Subcutaneous adipose tissue (tissue), 4 donors: Measurements from ENCODE around the gene MAPK10. TPM values are rescaled to one million over a fixed set of nuclear protein-coding genes. Genes with fewer than 3 reads are reported as not detected.

ENCODE experiments used
- CTCF ChIP-seq: fragments of 450-650 bp; IDR thresholded peaks from one replicate; pipeline ENCODE4 v1.5.1; 2016; ENCODE audit warnings: low read depth, mild to moderate bottlenecking, control low read depth, antibody characterized with exemption, moderate library complexity
- total RNA-seq, 4 donors: library from RNA; depleted of rRNA; stranded (reverse); fragments of >200 nt; gene quantifications; one replicate each; pipeline ENCODE4 v1.1.0, GENCODE V29; 2016

Gene MAPK10
- total RNA-seq, 4 donors from 2014 or later: 12.9 to 61.6 (median 34.8) TPM

GRCh38 chr4:86367577-86367976, 7.7 kb upstream of the MAPK10 start:
- TF ChIP-seq CTCF: no peak

- TF ChIP-seq CTCF: no peak
Measured at GRCh38 chr4:86366920-86367319, 7.1 kb upstream of the MAPK10 start.

- TF ChIP-seq CTCF: no peak
Measured at GRCh38 chr4:86362510-86362909, 2.7 kb upstream of the MAPK10 start.

- TF ChIP-seq CTCF: no peak
Measured at GRCh38 chr4:86358257-86358656, 1.6 kb downstream of the MAPK10 start.

GRCh38 chr4:86357608-86358007, 2.2 kb downstream of the MAPK10 start:
- TF ChIP-seq CTCF: no peak

- TF ChIP-seq CTCF: no peak
Measured at GRCh38 chr4:86356425-86357210, 3.2 kb downstream of the MAPK10 start.

- TF ChIP-seq CTCF: no peak
Measured at GRCh38 chr4:86354390-86354789, 5.5 kb downstream of the MAPK10 start.
